HG02943 (cell line): ENCODE data around the gene SLC40A1.

Source experiments
- ATAC-seq: cut with Tn5 transposase; IDR thresholded peaks from one replicate; pipeline ENCODE4 v1.9.1; 2021; ENCODE audit warnings: mild to moderate bottlenecking, low read depth, moderate library complexity; ENCODE audit not compliant: unreplicated experiment

SLC40A1 gene, protein sequence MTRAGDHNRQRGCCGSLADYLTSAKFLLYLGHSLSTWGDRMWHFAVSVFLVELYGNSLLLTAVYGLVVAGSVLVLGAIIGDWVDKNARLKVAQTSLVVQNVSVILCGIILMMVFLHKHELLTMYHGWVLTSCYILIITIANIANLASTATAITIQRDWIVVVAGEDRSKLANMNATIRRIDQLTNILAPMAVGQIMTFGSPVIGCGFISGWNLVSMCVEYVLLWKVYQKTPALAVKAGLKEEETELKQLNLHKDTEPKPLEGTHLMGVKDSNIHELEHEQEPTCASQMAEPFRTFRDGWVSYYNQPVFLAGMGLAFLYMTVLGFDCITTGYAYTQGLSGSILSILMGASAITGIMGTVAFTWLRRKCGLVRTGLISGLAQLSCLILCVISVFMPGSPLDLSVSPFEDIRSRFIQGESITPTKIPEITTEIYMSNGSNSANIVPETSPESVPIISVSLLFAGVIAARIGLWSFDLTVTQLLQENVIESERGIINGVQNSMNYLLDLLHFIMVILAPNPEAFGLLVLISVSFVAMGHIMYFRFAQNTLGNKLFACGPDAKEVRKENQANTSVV

GRCh38 chr2:189580658-189581353 is at the start of gene SLC40A1:
TSS of gene SLC40A1 (minus strand) at chr2:189580786. CDS start at chr2:189580460, 326 bp downstream.
- ATAC-seq = no peak

- no peak for ATAC-seq
Measured at GRCh38 chr2:189629531-189630453, 49.2 kb upstream of the SLC40A1 start.

DNA sequence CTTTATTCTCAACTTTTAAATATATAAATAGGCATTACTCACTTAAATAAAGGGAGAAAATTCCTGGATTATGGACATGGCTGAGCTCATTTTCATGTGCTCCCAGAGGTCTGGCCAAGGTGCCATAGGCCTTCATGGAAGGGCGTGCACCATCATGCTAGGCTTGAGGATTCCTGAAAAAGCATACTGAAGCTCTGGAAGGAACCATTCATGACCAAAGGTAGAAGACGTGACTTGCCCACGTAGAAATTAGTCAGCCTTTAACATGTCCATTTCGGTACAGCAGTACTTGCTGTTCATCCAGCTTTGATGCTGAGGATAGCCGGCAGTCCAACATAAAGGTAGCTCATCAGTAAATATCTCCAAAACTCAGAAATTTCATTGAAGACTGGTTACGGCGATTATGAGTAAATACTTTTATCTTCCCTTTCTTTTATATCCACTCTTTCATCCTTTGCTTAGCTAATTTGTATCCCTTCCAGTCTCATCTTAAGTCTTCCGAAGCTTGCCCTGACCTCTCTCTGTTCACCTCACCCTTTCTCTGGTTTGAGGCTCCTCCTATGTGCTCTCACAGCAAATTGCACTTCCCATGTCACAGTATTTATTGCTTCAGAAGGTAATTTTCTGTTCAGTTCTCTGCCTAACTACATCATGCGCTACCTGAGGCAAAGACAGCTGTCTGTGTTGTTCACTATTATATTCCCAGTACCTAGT is 48.4 kb upstream of the SLC40A1 start:
- no peak for ATAC-seq

GRCh38 chr2:189627789-189628188 is 47.2 kb upstream of the SLC40A1 start:
- ATAC-seq = no peak

GRCh38 chr2:189625636-189626035 is 45.0 kb upstream of the SLC40A1 start:
- ATAC-seq = no peak

- ATAC-seq = no peak
Measured at GRCh38 chr2:189624648-189625355, 44.2 kb upstream of the SLC40A1 start.

DNA sequence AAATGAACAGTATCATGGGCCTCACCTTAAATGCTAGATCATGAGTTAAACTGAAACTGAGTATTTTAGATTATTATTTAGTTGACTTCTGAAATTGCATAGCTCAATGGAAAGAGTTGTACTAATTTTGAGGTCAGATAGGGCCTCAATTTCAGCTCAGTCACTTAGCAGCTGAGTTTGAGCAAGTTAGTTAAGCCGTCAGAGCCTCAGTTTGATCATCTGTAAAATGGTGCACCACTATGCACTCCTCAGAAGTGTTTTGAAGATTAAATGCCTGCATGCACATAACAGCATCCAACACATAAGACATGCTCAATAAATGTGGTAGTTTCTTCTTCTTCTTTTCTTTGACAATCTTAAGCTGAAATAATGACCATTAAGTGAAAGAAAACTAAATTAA is 42.5 kb upstream of the SLC40A1 start:
- ATAC-seq = no peak

DNA sequence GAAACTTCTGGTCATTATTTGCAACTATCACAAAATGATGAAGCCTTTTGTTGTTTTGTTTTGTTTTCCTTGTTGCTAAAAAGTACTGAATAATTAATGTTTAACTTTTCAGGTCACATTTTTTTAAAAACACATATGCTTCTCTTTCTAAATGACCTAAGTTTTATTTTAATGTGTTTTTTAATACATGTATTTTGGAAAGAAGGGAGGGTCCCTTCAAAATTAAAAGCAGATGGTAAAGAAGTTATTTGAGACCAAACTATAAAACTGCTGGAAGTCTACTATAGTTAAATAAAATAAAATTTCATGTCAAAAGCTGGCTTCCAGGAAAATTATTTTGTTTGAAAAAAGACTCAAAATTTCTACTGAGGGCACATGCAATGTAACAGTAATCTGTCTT is 41.2 kb upstream of the SLC40A1 start:
- ATAC-seq = no peak

GRCh38 chr2:189618197-189618596 is 37.6 kb upstream of the SLC40A1 start:
- no peak for ATAC-seq

DNA sequence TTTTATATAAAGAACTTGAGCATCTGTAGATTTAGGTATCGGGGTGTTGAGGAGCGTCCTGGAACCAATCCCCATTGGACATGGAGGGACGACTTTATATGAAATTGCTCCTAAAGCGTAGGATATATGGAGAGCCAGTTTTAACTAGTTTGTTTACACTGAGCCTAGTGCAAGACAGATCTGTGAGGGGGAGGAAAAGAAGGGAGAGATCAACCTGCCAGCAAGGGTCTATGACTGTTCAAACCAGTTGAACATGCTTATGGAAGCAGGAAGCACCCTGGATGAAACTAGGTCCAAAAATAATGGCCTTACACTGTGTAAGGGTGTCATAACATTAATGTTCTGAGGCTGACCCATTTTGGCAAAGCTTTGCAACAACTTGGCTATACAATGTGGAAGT is 34.0 kb upstream of the SLC40A1 start:
- no peak for ATAC-seq

- no peak for ATAC-seq
Measured at GRCh38 chr2:189613650-189614420, 33.2 kb upstream of the SLC40A1 start.

DNA sequence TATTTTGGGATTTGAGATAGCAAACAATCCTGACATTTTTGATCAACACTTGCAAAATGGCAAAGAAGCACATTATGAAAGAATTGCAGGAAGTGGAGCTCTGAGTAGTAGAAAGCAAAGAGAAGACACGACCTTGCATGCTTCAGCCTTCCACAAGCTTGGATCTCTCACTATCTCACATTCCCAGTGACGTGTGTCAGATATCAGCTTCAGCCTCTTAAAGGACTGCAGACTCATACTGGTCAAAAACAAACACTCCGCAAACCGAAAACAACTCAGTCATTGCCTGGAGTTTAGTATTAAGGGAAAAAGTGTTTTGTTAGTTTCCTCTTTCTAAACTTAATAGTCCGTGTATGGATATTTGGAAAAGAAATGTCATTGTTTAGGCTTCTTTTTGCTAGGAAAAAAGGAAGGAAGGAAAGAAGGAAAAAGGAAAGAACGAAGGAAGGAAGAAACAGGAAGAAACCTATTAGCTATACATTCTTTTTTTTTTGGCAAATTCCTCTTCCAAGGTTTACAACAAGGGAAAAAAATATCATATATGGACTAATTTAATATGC is 32.6 kb upstream of the SLC40A1 start:
- ATAC-seq = no peak

- ATAC-seq = no peak
Measured at GRCh38 chr2:189610700-189611099, 30.1 kb upstream of the SLC40A1 start.

DNA sequence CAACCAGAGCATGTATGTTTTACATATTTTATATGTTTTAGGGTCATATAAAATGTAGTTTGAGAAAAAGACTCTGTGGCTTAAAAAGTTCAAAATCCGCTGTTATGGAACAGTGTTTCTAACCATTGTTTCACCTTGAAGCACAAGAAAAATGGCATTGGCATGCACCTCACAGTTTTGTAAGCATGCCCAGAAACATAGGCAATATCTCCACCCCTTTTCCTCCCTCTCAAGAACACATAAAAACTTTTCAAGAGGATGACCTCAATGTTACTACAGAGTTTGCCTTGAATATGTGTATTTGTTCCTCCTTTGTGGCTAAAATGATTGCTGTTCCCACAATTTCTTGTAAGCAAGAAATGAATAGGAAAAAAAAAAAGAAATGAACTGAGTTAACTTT is 29.3 kb upstream of the SLC40A1 start:
- no peak for ATAC-seq

GRCh38 chr2:189609423-189609816 is 28.8 kb upstream of the SLC40A1 start:
- ATAC-seq = no peak

- ATAC-seq = no peak
Measured at GRCh38 chr2:189608795-189609422, 28.3 kb upstream of the SLC40A1 start.

- ATAC-seq = no peak
Measured at GRCh38 chr2:189608170-189608569, 27.6 kb upstream of the SLC40A1 start.

DNA sequence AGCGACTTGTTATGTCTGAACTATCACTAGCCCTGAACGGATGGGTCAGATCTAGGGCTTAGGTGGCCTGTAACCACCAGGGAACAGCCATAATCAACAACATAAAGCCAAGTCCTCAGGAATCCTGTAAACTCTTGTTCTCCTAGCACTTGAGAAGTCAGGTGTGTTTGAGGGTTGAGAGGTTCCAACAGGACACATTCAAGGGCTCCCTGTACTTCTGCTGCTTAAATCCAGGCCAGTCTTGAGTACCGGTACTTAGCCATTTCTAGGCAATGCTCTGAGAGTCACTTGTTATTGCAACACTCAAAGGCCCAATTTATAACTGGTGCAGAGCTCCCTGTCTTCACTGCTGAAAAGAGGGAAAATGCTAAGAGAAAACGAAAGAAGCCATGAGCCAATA is 21.6 kb upstream of the SLC40A1 start:
- no peak for ATAC-seq
